ENCODE data around the gene USP2. TPM values are rescaled to one million over a fixed set of nuclear protein-coding genes. Genes with fewer than 3 reads are reported as not detected.
A peak's percentile ranks its signal among the peaks of the same experiment; 100 is the strongest.

USP2 gene
- total and polyA plus RNA-seq, 2 of the 8 experiments (the other 6 are each of a cell fraction or from before 2014, with no cell fraction given), result 2.2 to 6.9 TPM

- Histone ChIP-seq H3K4me2 (ENCODE audit: insufficient read depth in 1 of 2, low read depth in 2 of 2, low read length in 2 of 2) (peak within 1 kb of the TSS; percentile 96 to 98), H3K27ac (ENCODE audit: low read depth, low read length) (peak within 1 kb of the TSS; percentile 89), H3K23me2 (ENCODE audit: low read depth, low read length) (peaks cover 5% of the 10 kb centered on the region; the same call in 1 of the 2 replicates), H2BK5ac (ENCODE audit: low read depth, low read length) (peak within 1 kb of the TSS; percentile 89), H2BK12ac (ENCODE audit: low read depth, low read length) (peak within 1 kb of the TSS; percentile 96), H3K18ac (ENCODE audit: extremely low read depth, low read length) (no peak within 1 kb of the TSS), H3K23ac (ENCODE audit: insufficient read length) (no peak within 1 kb of the TSS), H3K14ac (ENCODE audit: insufficient read length) (no peak within 1 kb of the TSS), H3K9me3 (ENCODE audit: insufficient read depth in 2 of 2, low read depth in 1 of 2, low read length in 1 of 2) (no peaks in the 10 kb centered on the region), H4K91ac (replicated peaks; ENCODE audit: insufficient read length, low read length) (peak within 1 kb of the TSS; percentile 80), H2BK120ac (replicated peaks; ENCODE audit: low read depth, low read length) (peak within 1 kb of the TSS; percentile 38), H4K8ac (ENCODE audit: extremely low read depth, insufficient read depth, low read length) (peak within 1 kb of the TSS; percentile 97), H4K5ac (ENCODE audit: insufficient read length, low read depth, low read length) (peak within 1 kb of the TSS; percentile 45), H2AFZ (ENCODE audit: low read length) (no peak within 1 kb of the TSS), H3K4ac (replicated peaks; ENCODE audit: insufficient read length, low read depth, low read length) (peak within 1 kb of the TSS; percentile 35), H2BK15ac (ENCODE audit: low read length) (peak within 1 kb of the TSS; percentile 97; the same call in 1 of the 2 replicates), H3K56ac (replicated peaks; ENCODE audit: insufficient read length, low read depth, low read length) (peak within 1 kb of the TSS; percentile 62), H3K79me1 (ENCODE audit: low read depth, low read length) (peaks cover 12% of the 10 kb centered on the region), H2AK5ac (ENCODE audit: low read depth, low read length) (peak within 1 kb of the TSS; percentile 79; the same call in 1 of the 2 replicates), H3K36me3 (ENCODE audit: control insufficient read depth in 2 of 4, insufficient read depth in 4 of 4, low read length in 3 of 4) (peaks cover 0 to 6% (median 2%) of the 10 kb centered on the region in 4 experiments; a peak in 1 of 8 replicates), H3K4me1 (replicated peaks in 1 of 4; ENCODE audit: control insufficient read depth in 3 of 4, insufficient read depth in 4 of 4, low read length in 3 of 4) (peaks cover 4 to 24% (median 18%) of the 10 kb centered on the region in 4 experiments), H3K9ac (replicated peaks in 1 of 4; ENCODE audit: extremely low read depth in 1 of 4, low read depth in 3 of 4, low read length in 3 of 4) (peak within 1 kb of the TSS; percentile 68 to 97 (median 94)), H2BK20ac (ENCODE audit: low read length) (no peak within 1 kb of the TSS), H3K4me3 (ENCODE audit: extremely low read depth in 1 of 4, insufficient read depth in 2 of 4, low read depth in 3 of 4, low read length in 4 of 4) (peak within 1 kb of the TSS; percentile 92 to 96 (median 96)), H3K27me3 (replicated peaks in 1 of 4; ENCODE audit: control insufficient read depth in 3 of 4, extremely low read depth in 1 of 4, insufficient read depth in 3 of 4, low read length in 3 of 4) (peaks cover 3 to 8% (median 6%) of the 10 kb centered on the region in 4 experiments; a peak in 6 of 7 replicates), H3K79me2 (ENCODE audit: control insufficient read depth in 1 of 2, insufficient read depth in 2 of 2, low read length in 2 of 2) (peaks cover 5 to 26% of the 10 kb centered on the region in 2 experiments; a peak in 3 of 4 replicates), H4K20me1 (replicated peaks in 1 of 2; ENCODE audit: control insufficient read depth in 1 of 2, insufficient read depth in 2 of 2, low read length in 2 of 2) (peaks cover 3 to 11% of the 10 kb centered on the region in 2 experiments)
- POLR2A ChIA-PET (ENCODE audit: partially characterized antibody), result interaction anchor here (0.7 to 3.9 kb wide), 8 partner anchors 12 to 240 kb away, joined by 3 to 29 read pairs (median 4); partner anchors contain the start of genes C2CD2L and MCAM
- WGBS, 2 experiments (ENCODE audit: extremely low coverage in 1 of 2, insufficient coverage in 1 of 2, insufficient read length in 1 of 2, insufficient replicate concordance in 2 of 2, low coverage in 1 of 2, low lambda C conversion rate in 2 of 2, missing lambda C conversion rate in 1 of 2), result 1% methylated on average over 25 of the region's 54 CpGs; no CpG with 5 or more reads in 1 of the 2 experiments
- DNase-seq (ENCODE audit: low read depth in 1 of 2, low spot score in 2 of 2), result peak; percentile 95 to 98
- CTCF ChIA-PET (ENCODE audit: partially characterized antibody), result interaction anchor here (0.6 to 20.0 kb wide), 7 partner anchors 14 to 1572 kb away, joined by 3 to 415 read pairs (median 4); partner anchors contain the start of gene MCAM
- FAIRE-seq, result peak; percentile 100
- TF ChIP-seq CREB1 (IDR thresholded peaks at IDR 0.05), result peak; percentile 90
- TF ChIP-seq GABPA (IDR thresholded peaks at IDR 0.05; ENCODE audit: borderline replicate concordance, insufficient read depth, low read length), result no peak
- TF ChIP-seq GTF2F1 (IDR thresholded peaks at IDR 0.05; ENCODE audit: borderline replicate concordance, low read depth, low read length), result no peak
- TF ChIP-seq MAX (IDR thresholded peaks at IDR 0.05), result no peak
- no peak for TF ChIP-seq NANOG (IDR thresholded peaks at IDR 0.05; ENCODE audit: insufficient read depth, low read depth, low read length, poor library complexity, severe bottlenecking)
- no peak for TF ChIP-seq CTBP2 (IDR thresholded peaks at IDR 0.05; ENCODE audit: borderline replicate concordance, insufficient read depth, insufficient read length, low read length)
- no peak for TF ChIP-seq SRF (IDR thresholded peaks at IDR 0.05; ENCODE audit: low read depth, low read length)
- TF ChIP-seq HDAC6 (IDR thresholded peaks at IDR 0.05; ENCODE audit: low read depth, low read length), result no peak
- TF ChIP-seq POU5F1 (IDR thresholded peaks at IDR 0.05; ENCODE audit: low read depth, low read length), result no peak
- peak; percentile 62 for TF ChIP-seq KDM4A (IDR thresholded peaks at IDR 0.05; ENCODE audit: low read depth, low read length, severe bottlenecking)
- TF ChIP-seq TBP (IDR thresholded peaks at IDR 0.05; ENCODE audit: low read depth, low read length), result peak; percentile 67
Measured at GRCh38 chr11:119334174-119334930, 47.1 kb downstream of the USP2 start, which contains the start of gene RNF26. Gene RNF26 (plus strand): TSS chr11:119334527. CDS start chr11:119335123, 596 bp downstream.
